ENCODE data around the gene DFFB. TPM values are rescaled to one million over a fixed set of nuclear protein-coding genes. Genes with fewer than 3 reads are reported as not detected.

DFFB gene
- total RNA-seq, 1 experiment from 2014 or later: 9.0 TPM

DNA sequence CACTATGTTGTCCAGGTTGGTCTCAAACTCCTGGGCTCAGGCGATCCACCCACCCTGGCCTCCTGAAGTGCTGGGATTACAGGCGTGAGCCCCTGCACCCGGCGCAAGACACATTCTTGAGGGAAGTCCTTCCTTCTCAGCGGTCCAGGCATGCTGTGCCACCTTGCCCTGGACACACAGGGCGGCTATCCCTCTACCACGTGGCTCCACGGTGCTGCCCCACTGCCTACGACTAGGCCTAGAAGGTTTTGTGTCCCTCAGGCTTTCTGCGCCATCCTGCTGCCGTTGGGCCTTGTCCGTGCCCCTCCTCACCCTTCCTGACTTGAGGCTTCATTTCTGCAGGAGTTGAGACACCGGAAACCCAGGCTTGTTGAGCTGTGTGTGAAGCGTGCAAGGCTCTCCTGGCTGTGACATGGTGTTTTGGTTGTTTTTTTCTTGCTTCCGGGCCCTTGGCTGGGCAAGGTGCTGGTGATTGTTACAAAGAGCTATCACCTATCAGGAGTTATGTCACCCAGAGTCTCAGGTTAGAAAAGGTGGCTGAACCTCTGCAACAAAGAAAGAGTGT, 28.9 kb downstream of the DFFB start (continued):
- no peak for TF ChIP-seq REST (IDR thresholded peaks at IDR 0.05; ENCODE audit: low read depth)
- TF ChIP-seq EGR1 (IDR thresholded peaks at IDR 0.05; ENCODE audit: low read depth): no peak
- TF ChIP-seq MAX (IDR thresholded peaks at IDR 0.05): no peak

- Histone ChIP-seq H3K79me2 (ENCODE audit: insufficient read depth, low read length) (0 out of 2 replicates have a peak, but pooled peaks cover 7% of the 10 kb centered on the region), H4K20me1 (ENCODE audit: insufficient read depth) (no peaks in the 10 kb centered on the region), H3K9me2 (ENCODE audit: insufficient read depth) (no peaks in the 10 kb centered on the region), H3K36me3 (ENCODE audit: control insufficient read depth in 1 of 2, insufficient read depth in 2 of 2, low read length in 2 of 2) (peaks cover 17 to 20% of the 10 kb centered on the region in 2 experiments; a peak in 3 of 4 replicates), H3K9me3 (ENCODE audit: control insufficient read depth in 1 of 2, insufficient read depth in 1 of 2, low read depth in 1 of 2, low read length in 2 of 2) (no peaks in the 10 kb centered on the region), H3K27me3 (ENCODE audit: insufficient read depth, low read length) (no peaks in the 10 kb centered on the region), H3K27ac (ENCODE audit: low read depth, low read length) (no peak overlapping the region), H3K4me1 (ENCODE audit: control insufficient read depth in 1 of 2, insufficient read depth in 2 of 2, low read length in 2 of 2) (no peaks in the 10 kb centered on the region), H3K4me2 (ENCODE audit: low read length) (no peak overlapping the region), H3K9ac (ENCODE audit: low read length) (no peak overlapping the region), H2AFZ (ENCODE audit: low read depth, low read length, poor library complexity, severe bottlenecking) (no peak overlapping the region), H3K4me3 (replicated peaks in 1 of 2; ENCODE audit: low read depth in 1 of 2, low read length in 2 of 2) (no peak overlapping the region)
- ChIA-PET POLR2A (no interaction called here), CTCF (no interaction called here), RAD21 (ENCODE audit: low non-redundant PET in 1 of 2, low total read pairs in 2 of 2, uncharacterized antibody in 2 of 2, unreplicated experiment in 2 of 2) (no interaction called here)
- no TSS peak for BruUV-seq (replicated peaks)
- DNase-seq (ENCODE audit: low read depth, low spot score) (no peak), ATAC-seq (0 out of 2 replicates have a peak, but pooled peaks have one; percentile 5)
- intact Hi-C loops (cut with micrococcal nuclease): no loop called here
- TF ChIP-seq FOSL1 (IDR thresholded peaks at IDR 0.05; ENCODE audit: low read depth) (no peak), YY1 (IDR thresholded peaks at IDR 0.05; ENCODE audit: extremely low read depth, insufficient replicate concordance, low read depth, low read length) (no peak), EGR1 (IDR thresholded peaks at IDR 0.05; ENCODE audit: low read depth) (no peak), EZH2 (IDR thresholded peaks at IDR 0.05) (no peak), SP1 (IDR thresholded peaks at IDR 0.05; ENCODE audit: low read depth) (no peak), EZH2phosphoT487 (IDR thresholded peaks at IDR 0.05; ENCODE audit: borderline replicate concordance) (no peak), TCF7L2 (IDR thresholded peaks at IDR 0.05; ENCODE audit: borderline replicate concordance, extremely low read depth, insufficient read depth, insufficient read length) (no peak), SRF (IDR thresholded peaks at IDR 0.05; ENCODE audit: low read depth) (no peak), JUND (IDR thresholded peaks at IDR 0.05) (no peak), ELF1 (IDR thresholded peaks at IDR 0.05; ENCODE audit: borderline replicate concordance, low read depth) (no peak), ZFX (IDR thresholded peaks at IDR 0.05) (no peak), MAX (IDR thresholded peaks at IDR 0.05) (no peak), SIN3A (IDR thresholded peaks at IDR 0.05; ENCODE audit: low read depth) (no peak), POLR2AphosphoS5 (IDR thresholded peaks at IDR 0.05; ENCODE audit: low read depth, low read length) (no peak), POLR2A (IDR thresholded peaks at IDR 0.05; ENCODE audit: borderline replicate concordance, extremely low read depth, insufficient read depth, insufficient read length) (no peak), CBX3 (IDR thresholded peaks at IDR 0.05; ENCODE audit: low read depth) (no peak)
- TF ChIP-seq, protein P1, sequence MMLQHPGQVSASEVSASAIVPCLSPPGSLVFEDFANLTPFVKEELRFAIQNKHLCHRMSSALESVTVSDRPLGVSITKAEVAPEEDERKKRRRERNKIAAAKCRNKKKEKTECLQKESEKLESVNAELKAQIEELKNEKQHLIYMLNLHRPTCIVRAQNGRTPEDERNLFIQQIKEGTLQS (IDR thresholded peaks at IDR 0.05): no peak
- TF ChIP-seq, protein P2, sequence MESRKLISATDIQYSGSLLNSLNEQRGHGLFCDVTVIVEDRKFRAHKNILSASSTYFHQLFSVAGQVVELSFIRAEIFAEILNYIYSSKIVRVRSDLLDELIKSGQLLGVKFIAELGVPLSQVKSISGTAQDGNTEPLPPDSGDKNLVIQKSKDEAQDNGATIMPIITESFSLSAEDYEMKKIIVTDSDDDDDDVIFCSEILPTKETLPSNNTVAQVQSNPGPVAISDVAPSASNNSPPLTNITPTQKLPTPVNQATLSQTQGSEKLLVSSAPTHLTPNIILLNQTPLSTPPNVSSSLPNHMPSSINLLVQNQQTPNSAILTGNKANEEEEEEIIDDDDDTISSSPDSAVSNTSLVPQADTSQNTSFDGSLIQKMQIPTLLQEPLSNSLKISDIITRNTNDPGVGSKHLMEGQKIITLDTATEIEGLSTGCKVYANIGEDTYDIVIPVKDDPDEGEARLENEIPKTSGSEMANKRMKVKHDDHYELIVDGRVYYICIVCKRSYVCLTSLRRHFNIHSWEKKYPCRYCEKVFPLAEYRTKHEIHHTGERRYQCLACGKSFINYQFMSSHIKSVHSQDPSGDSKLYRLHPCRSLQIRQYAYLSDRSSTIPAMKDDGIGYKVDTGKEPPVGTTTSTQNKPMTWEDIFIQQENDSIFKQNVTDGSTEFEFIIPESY (IDR thresholded peaks at IDR 0.05; ENCODE audit: extremely low read depth, insufficient replicate concordance, low read length): no peak
These were observed 29.4 kb downstream of the DFFB start for GRCh38 chr1:3886691-3887090.
